ENCODE data around the gene PTBP3.
"Not testable (repeated sequence)": the region's sequence is repeated elsewhere in the genome, so short reads cannot be mapped to it uniquely, and the experiment has no call there.

PTBP3 gene

GRCh38 chr9:112332977-112333638 is at the start of gene PTBP3:
TSS of gene PTBP3 (minus strand) at chr9:112333619. CDS start at chr9:112297865, 35,754 bp downstream.
- DNase-seq (ENCODE audit: low spot score) = peak; percentile 77

GRCh38 chr9:112382501-112383364 is 49.3 kb upstream of the PTBP3 start:
- DNase-seq (ENCODE audit: low spot score) = no peak

- no peak for DNase-seq (ENCODE audit: low spot score)
Measured at GRCh38 chr9:112382066-112382465, 48.6 kb upstream of the PTBP3 start.

GRCh38 chr9:112380825-112381221 is 47.4 kb upstream of the PTBP3 start:
- DNase-seq (ENCODE audit: low spot score) = no peak

GRCh38 chr9:112380102-112380824 is 46.8 kb upstream of the PTBP3 start, which contains the start of gene HSDL2:
TSS of gene HSDL2 (plus strand) at chr9:112380108. CDS start at chr9:112380164, 56 bp downstream.
- no peak for DNase-seq (ENCODE audit: low spot score)

- DNase-seq (ENCODE audit: low spot score) = peak; percentile 98
Measured at GRCh38 chr9:112379177-112380101, 46.0 kb upstream of the PTBP3 start.

GRCh38 chr9:112378328-112379176 is 45.1 kb upstream of the PTBP3 start:
- DNase-seq (ENCODE audit: low spot score) = peak; percentile 22

- DNase-seq (ENCODE audit: low spot score) = no peak
Measured at GRCh38 chr9:112377684-112378327, 44.4 kb upstream of the PTBP3 start.

- peak; percentile 13 for DNase-seq (ENCODE audit: low spot score)
Measured at GRCh38 chr9:112377087-112377486, 43.7 kb upstream of the PTBP3 start.

- DNase-seq (ENCODE audit: low spot score) = no peak
Measured at GRCh38 chr9:112375361-112375760, 41.9 kb upstream of the PTBP3 start.

- DNase-seq (ENCODE audit: low spot score) = not testable (repeated sequence)
Measured at GRCh38 chr9:112374232-112374631, 40.8 kb upstream of the PTBP3 start.

- DNase-seq (ENCODE audit: low spot score) = not testable (repeated sequence)
Measured at GRCh38 chr9:112373666-112374065, 40.2 kb upstream of the PTBP3 start.

GRCh38 chr9:112371060-112371459 is 37.6 kb upstream of the PTBP3 start:
- DNase-seq (ENCODE audit: low spot score) = no peak

- no peak for DNase-seq (ENCODE audit: low spot score)
Measured at GRCh38 chr9:112369817-112370216, 36.4 kb upstream of the PTBP3 start.

- no peak for DNase-seq (ENCODE audit: low spot score)
Measured at GRCh38 chr9:112367465-112367864, 34.0 kb upstream of the PTBP3 start.

- DNase-seq (ENCODE audit: low spot score) = no peak
Measured at GRCh38 chr9:112366591-112366990, 33.2 kb upstream of the PTBP3 start.

- not testable (repeated sequence) for DNase-seq (ENCODE audit: low spot score)
Measured at GRCh38 chr9:112365257-112365656, 31.8 kb upstream of the PTBP3 start.

GRCh38 chr9:112364761-112365160 is 31.3 kb upstream of the PTBP3 start:
- DNase-seq (ENCODE audit: low spot score) = no peak

GRCh38 chr9:112361601-112362000 is 28.2 kb upstream of the PTBP3 start:
- DNase-seq (ENCODE audit: low spot score) = peak; percentile 67

All from CD4-positive, alpha-beta T cell treated with Interleukin-2 at 100 ng/mL for 4 hours (primary cell).